Esophagus muscularis mucosa (tissue), 4 donors: Measurements from ENCODE around the gene LPCAT3. TPM values are rescaled to one million over a fixed set of nuclear protein-coding genes. Genes with fewer than 3 reads are reported as not detected.
A peak's percentile ranks its signal among the peaks of the same experiment; 100 is the strongest.
"Not testable (repeated sequence)": the region's sequence is repeated elsewhere in the genome, so short reads cannot be mapped to it uniquely, and the experiment has no call there.

Experiments
- DNase-seq: peaks from one replicate; pipeline ENCODE4 v3.0.0-alpha.2; 2017; ENCODE audit errors: extremely low spot score
- H3K27ac ChIP-seq, 4 donors: fragments of 200-600 bp; sonication (generic); replicated peaks in 1 of 4; 1 replicate in 3 of 4; 2 replicates in 1 of 4; pipeline ENCODE4 v1.5.1; 2016 to 2019; ENCODE audit warnings: mild to moderate bottlenecking in 1 of 4
- H3K27me3 ChIP-seq, 4 donors: fragments of 200-600 bp; sonication (generic); one replicate each; pipeline versions ENCODE4 v1.5.1 to v1.6.0; 2016 to 2019
- H3K36me3 ChIP-seq, 4 donors: fragments of 200-600 bp; sonication (generic); one replicate each; pipeline ENCODE4 v1.5.1; 2016 to 2019
- H3K4me1 ChIP-seq, 4 donors: fragments of 200-600 bp; sonication (generic); one replicate each; pipeline ENCODE4 v1.5.1; 2016 to 2019
- H3K4me3 ChIP-seq, 4 donors: fragments of 200-600 bp; sonication (generic); 1 replicate in 2 of 4; 2 replicates in 2 of 4; pipeline ENCODE4 v1.5.1; 2016 to 2019; ENCODE audit warnings: mild to moderate bottlenecking in 4 of 4, moderate library complexity in 1 of 4
- H3K9me3 ChIP-seq, 4 donors: fragments of 200-600 bp; sonication (generic); 1 replicate in 3 of 4; 2 replicates in 1 of 4; pipeline ENCODE4 v1.5.1; 2016 to 2019
- CTCF ChIP-seq, 3 experiments: fragments of 200-600 bp in 2 of 3; fragments of 450-650 bp in 1 of 3; sonication (generic) in 2 of 3; IDR thresholded peaks; one replicate each; pipeline ENCODE4 v1.5.1; 2017 to 2019; ENCODE audit warnings: antibody characterized with exemption in 3 of 3, mild to moderate bottlenecking in 2 of 3, moderate library complexity in 1 of 3
- EP300 ChIP-seq: sonication (generic); formaldehyde crosslinking; IDR thresholded peaks from one replicate; pipeline ENCODE4 v1.6.1; 2017; ENCODE audit warnings: antibody characterized with exemption
- POLR2A ChIP-seq: fragments of 450-650 bp; IDR thresholded peaks from one replicate; pipeline ENCODE4 v1.6.1; 2017; ENCODE audit warnings: antibody characterized with exemption, moderate library complexity, mild to moderate bottlenecking, low read depth
- POLR2AphosphoS5 ChIP-seq, 2 donors: sonication (generic); formaldehyde crosslinking; IDR thresholded peaks; one replicate each; pipeline ENCODE4 v1.6.1; 2017; ENCODE audit warnings: antibody characterized with exemption in 2 of 2
- WGBS: methylation state at CpG from one replicate; pipeline ENCODE4 v1.1.5; 2018; 5-methylcytosine and 5-hydroxymethylcytosine counted together
- intact Hi-C: fragments of 100-400 bp; cut with DNase I; formaldehyde crosslinking; loops from one replicate; pipeline ENCODE4 v1.15.1; 2023
- total RNA-seq, 4 donors: library from RNA; depleted of rRNA; stranded (reverse); fragments of >200 nt; gene quantifications; one replicate each; pipeline versions ENCODE4 v1.1.0 to v1.2.1, GENCODE V29; 2016

The LPCAT3 gene
- total RNA-seq, 4 donors from 2014 or later: 21.6 to 33.3 (median 26.2) TPM

- H3K4me3 ChIP-seq: peak overlapping the region; percentile 77 to 89 (median 86)
- peaks cover 0 to 24% (median 7%) of the 10 kb centered on the region in 4 donors for H3K36me3 ChIP-seq
- peaks cover 24 to 36% (median 31%) of the 10 kb centered on the region in 4 donors for H3K4me1 ChIP-seq
- no peak for DNase-seq
- intact Hi-C loops: loop anchor here (5.0 kb wide), 1 partner anchor 45 kb away; the partner anchor contains the start of genes EMG1 and PHB2
- no peak for TF ChIP-seq POLR2A
- no peak for TF ChIP-seq POLR2AphosphoS5 (IDR thresholded peaks at IDR 0.05)
- no peak for TF ChIP-seq EP300
- no peak for TF ChIP-seq CTCF (IDR thresholded peaks at IDR 0.05)
- peak overlapping the region; percentile 88 to 97 (median 88) for H3K27ac ChIP-seq
- H3K9me3 ChIP-seq: no peaks in the 10 kb centered on the region
- 79% methylated on average over 6 of the region's 6 CpGs for WGBS
- H3K27me3 ChIP-seq: no peaks in the 10 kb centered on the region
These were observed 1.2 kb downstream of the LPCAT3 start for GRCh38 chr12:7016958-7017571.

- H3K27ac ChIP-seq: no peak overlapping the region
- no peak for DNase-seq
- intact Hi-C loops: loop anchor here (5.0 kb wide), 1 partner anchor 43 kb away; the partner anchor contains the start of genes EMG1 and PHB2
- H3K27me3 ChIP-seq: no peaks in the 10 kb centered on the region
- no peaks in the 10 kb centered on the region for H3K9me3 ChIP-seq
- WGBS: 83% methylated on average over 6 of the region's 6 CpGs
- no peak overlapping the region for H3K4me3 ChIP-seq
- H3K36me3 ChIP-seq: peaks cover 0 to 33% (median 8%) of the 10 kb centered on the region in 4 donors
- H3K4me1 ChIP-seq: peaks cover 24 to 36% (median 31%) of the 10 kb centered on the region in 4 donors
- TF ChIP-seq CTCF (IDR thresholded peaks at IDR 0.05) (no peak), POLR2A (no peak), POLR2AphosphoS5 (IDR thresholded peaks at IDR 0.05) (no peak), EP300 (no peak)
These were observed 2.5 kb downstream of the LPCAT3 start for GRCh38 chr12:7015555-7016370.

GRCh38 chr12:7013101-7013500 lies 5.2 kb downstream of the LPCAT3 start:
- no peak for DNase-seq
- TF ChIP-seq POLR2A (no peak), POLR2AphosphoS5 (IDR thresholded peaks at IDR 0.05) (no peak), CTCF (IDR thresholded peaks at IDR 0.05) (no peak), EP300 (no peak)
- Histone ChIP-seq H3K27ac (no peak overlapping the region), H3K27me3 (no peaks in the 10 kb centered on the region), H3K4me1 (peaks cover 21 to 27% (median 26%) of the 10 kb centered on the region in 4 donors), H3K36me3 (peaks cover 0 to 39% (median 15%) of the 10 kb centered on the region in 4 donors), H3K4me3 (no peak overlapping the region), H3K9me3 (no peaks in the 10 kb centered on the region)
- 97% methylated on average over 3 of the region's 3 CpGs for WGBS
- intact Hi-C loops: no loop called here

- peaks cover 13 to 23% (median 18%) of the 10 kb centered on the region in 4 donors for H3K4me1 ChIP-seq
- WGBS: 94% methylated on average over 4 of the region's 4 CpGs
- TF ChIP-seq CTCF (IDR thresholded peaks at IDR 0.05): no peak
- TF ChIP-seq EP300: no peak
- no peak for TF ChIP-seq POLR2A
- TF ChIP-seq POLR2AphosphoS5 (IDR thresholded peaks at IDR 0.05): no peak
- H3K27me3 ChIP-seq: no peaks in the 10 kb centered on the region
- intact Hi-C loops: no loop called here
- H3K4me3 ChIP-seq: no peak overlapping the region
- no peak overlapping the region for H3K27ac ChIP-seq
- peaks cover 0 to 42% (median 16%) of the 10 kb centered on the region in 4 donors for H3K36me3 ChIP-seq
- no peaks in the 10 kb centered on the region for H3K9me3 ChIP-seq
- DNase-seq: no peak
These were observed 6.2 kb downstream of the LPCAT3 start for GRCh38 chr12:7012024-7012607.

- DNase-seq, H3K27me3 ChIP-seq, H3K9me3 ChIP-seq, intact Hi-C loops, H3K27ac ChIP-seq, H3K4me3 ChIP-seq: not testable (repeated sequence)
- WGBS: 81% methylated on average over 4 of the region's 4 CpGs
- H3K4me1 ChIP-seq: peaks cover 6 to 16% (median 10%) of the 10 kb centered on the region in 4 donors
- peaks cover 0 to 42% (median 18%) of the 10 kb centered on the region in 4 donors for H3K36me3 ChIP-seq
These were observed 6.9 kb downstream of the LPCAT3 start for GRCh38 chr12:7011398-7011797.
